ENCODE results near the gene NTM. TPM values are rescaled to one million over a fixed set of nuclear protein-coding genes. Genes with fewer than 3 reads are reported as not detected.

Gene NTM
- total RNA-seq, 1 donor from 2014 or later: 0.51 TPM

DNA sequence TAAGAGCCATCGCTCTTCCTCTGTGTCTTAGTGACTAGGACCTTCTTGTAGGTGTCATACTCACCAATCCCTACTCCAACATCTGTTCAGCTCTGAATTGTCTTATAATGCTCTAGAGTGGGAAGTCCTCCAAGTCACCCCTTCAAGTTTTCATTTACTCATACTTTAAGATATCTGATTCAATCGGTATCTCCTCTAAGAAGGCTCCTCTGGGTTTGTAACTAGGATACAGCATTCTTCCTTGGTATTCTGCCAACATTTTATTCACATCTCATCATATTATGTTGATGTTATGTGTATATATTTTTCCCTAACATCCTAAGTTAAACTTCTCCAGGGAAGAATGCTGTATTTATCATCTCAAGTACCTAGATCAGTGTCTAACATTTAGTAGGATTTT is 662.1 kb downstream of the NTM start:
- DNase-seq: no peak

DNA sequence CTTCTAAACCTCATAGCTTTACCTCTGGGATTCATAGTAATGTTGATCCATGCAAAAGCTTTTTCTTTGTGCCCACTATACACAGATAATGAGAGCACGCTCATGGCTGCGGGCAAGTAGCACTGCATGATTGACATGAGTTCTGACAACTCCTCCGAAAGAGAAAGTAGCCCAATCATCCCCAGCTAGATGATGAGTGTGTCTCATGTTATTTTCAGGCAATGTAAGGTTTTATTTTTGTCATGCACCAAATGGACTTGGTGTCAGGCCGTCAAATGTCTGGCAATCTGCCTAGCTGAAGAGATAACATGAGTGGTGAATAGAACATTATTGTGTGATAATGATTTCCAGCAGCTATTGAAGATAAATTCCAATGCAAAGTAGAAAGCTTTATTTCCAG is 662.6 kb downstream of the NTM start:
- DNase-seq: no peak

DNA sequence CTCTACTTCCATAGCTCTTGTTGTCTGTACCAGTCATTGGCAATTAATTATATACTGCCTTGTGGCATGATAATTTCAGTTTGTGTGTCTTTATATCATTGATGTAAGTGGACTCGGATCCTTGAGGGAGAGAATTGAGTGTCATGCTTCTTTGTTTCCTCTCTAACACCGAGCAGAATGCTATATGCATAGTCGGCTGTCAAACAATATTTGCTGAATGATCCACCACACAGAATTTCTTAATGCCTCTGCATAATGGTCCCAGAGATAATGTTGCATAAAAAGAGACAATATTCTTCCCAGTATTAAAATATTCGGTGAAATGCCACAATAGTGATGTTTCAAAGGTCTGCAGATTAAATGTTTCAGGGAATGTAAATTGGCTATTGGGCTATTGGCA is 664.8 kb downstream of the NTM start:
- no peak for DNase-seq

DNA sequence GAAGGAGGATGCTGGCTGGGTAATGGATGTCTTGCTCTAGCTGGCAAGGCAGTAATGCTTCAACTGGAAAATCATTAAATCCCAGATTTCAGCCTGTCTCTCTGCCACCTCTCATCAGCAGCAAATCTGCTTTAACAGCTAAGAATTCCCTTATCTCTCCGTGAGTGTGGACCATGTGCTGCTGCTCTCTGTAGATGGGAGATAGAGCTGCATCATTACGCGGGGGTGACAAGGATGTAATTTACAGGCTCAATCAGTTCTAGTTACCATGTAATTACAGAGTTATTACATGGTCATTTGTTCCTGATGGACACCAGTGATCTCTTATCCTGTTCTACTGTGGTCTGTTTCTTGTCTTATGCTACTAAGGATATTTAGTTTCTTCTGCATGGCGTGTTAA is 665.4 kb downstream of the NTM start:
- no peak for DNase-seq

DNA sequence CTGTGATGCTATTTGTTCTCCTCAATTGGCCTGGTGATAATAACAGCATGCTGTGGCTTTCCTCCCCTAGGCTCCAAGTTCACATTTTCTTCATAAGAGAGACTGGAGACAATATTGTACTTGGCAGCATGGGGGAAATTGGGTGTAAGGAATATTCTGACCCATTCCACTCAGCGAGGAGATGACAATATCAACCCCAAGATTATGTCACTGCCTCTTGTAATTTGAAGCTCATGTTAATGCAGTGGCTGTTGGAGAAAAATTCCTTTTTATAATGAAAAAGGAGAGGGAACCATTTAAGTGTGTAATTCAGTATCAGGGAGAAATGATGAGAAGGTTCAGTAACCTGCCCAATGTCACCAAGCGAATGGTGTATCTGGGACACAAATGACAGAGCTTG is 665.8 kb downstream of the NTM start:
- DNase-seq: no peak

DNA sequence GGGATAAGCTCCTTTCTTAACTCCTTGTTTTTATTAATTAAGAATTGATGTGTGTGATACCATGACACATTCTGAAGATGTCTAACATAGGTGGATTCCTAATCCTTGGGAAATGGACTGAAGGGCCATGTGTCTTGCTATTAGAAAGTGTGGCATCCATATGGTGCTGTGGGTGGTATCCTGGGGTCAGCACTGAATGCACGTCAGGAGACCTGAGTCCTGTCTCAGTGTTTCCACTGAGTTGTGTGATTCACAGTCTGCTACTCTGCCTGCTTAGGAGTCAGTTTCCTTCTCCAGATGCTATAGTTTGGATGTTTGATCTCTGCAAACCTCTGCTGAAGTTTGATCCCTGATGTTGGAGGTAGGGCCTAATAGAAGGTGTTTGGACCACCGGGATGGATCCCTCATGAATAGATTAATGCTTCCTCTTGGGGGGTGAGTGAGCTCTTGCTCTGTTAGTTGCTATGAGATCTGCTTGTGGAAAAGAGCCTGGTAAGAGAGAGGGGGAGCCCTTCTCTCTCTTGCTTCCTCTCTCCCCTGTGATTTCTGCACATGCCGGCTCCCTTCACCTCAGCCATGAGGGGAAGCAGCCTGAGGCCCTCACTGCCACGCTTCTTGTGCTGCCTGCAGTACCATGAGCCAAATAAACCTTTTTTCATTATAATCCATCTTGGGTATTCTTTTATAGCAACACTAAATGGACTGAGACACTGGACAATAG is 666.5 kb downstream of the NTM start:
- no peak for DNase-seq

DNA sequence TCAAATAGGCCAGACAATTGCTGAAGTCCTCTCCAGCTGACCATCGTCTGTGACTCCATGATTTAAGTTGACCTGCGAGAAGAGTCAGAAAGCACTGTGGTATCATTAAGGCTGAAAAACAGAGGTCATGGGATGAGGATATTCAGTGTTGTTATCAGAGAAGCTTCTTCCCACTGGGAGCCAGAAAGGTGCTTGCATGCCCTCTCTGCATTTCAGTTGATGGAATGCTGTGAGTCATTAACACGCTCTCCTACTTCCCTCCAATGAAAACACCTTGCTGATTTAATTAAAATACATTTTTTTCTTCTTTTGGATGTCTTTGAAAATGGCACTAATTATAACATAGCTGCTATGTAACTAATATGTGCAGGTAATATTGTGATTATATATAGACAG is 667.0 kb downstream of the NTM start:
- DNase-seq: no peak

DNA sequence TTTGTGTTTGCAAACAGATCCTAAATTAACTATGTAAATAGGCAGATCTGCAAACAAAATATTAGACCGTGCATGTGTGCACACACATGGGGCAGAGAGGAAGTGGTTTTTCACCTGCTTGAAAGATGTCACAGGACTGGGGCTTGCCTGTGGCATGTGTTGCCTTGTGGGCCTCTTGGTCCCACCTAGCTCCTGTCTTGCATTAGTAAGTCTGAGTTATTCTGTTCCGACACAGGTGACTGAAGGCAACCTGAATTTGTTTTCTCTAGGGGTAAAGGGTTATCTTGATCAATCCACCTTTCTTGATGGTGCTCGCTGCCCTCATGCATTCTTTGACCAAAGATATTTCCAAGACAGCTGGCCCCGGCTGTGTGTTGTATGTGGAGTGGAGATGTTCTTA is 667.5 kb downstream of the NTM start:
- no peak for DNase-seq

DNA sequence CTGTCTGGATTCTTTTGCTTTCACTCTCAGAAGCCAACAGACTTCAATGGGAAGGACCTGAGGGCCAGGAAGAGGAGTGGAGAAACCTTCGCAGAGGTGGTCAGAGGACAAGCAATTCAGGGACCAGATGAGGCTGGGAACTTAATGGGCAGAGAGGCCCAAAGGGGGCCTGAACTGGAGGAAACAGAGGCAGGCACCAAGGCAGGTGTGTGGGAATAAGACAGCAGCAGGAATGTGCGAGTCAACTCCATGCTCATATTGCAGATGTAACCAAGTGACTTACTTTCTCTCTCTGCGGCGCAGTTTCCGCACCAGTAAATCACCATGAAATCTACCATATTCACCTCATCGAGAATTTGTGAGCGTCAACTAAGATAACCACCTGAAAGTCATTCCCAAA is 669.1 kb downstream of the NTM start:
- no peak for DNase-seq

DNA sequence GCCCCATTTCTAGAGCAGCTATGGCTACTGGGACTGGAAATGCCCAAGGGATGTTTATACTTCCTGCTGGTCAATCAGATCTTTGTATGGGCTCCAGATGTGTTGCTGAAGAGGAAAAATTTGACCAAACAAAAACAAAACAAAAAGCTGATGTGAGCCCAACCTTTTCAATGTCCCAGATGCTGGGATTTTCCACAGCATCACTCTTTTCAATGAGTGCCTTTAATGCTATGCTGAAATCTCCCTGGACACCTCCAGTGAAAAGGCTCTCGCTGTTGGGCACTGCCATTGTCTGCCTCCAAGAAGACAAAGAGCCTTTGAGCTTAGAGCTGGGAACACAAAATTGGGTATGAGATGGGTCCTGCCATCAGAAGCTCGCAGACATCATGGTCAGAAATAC is 671.9 kb downstream of the NTM start:
- DNase-seq: no peak

DNA sequence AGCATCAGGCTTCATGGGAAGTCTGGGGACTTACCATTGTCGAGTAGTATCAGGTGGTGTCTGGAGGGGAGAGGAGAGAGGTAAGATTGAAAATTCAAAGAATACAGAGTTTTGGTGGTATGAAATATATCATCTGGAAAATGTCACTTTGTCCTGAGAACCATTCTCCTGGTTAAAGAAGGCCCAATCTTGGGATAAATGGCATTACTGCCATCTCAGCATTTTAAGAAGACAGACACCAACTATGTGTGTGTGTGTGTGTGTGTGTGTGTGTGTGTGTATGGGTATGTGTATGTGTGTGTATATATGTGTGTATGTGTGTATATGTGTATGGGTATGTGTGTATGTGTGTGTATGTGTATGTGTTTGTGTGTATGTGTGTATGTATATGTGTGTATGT is 673.3 kb downstream of the NTM start:
- no peak for DNase-seq

DNA sequence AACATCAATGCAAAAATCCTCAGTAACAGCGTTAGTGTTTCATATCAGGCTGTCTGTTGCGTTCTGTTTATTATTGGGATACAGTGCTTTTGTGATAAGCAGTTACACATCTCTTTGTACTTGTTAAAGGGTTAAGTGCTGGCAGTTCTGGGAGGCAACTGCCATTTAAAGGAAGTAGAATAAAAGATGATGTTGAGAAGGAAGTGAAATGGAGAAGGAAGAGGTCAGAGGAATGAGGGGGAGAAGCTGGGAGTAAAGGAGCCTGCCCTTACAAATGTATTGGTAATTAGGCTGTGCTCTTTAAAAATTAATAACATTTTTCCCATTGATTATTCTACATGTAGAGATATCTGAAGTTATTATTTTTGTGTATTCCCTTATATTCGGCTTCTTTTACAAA is 674.7 kb downstream of the NTM start:
- DNase-seq: no peak

DNA sequence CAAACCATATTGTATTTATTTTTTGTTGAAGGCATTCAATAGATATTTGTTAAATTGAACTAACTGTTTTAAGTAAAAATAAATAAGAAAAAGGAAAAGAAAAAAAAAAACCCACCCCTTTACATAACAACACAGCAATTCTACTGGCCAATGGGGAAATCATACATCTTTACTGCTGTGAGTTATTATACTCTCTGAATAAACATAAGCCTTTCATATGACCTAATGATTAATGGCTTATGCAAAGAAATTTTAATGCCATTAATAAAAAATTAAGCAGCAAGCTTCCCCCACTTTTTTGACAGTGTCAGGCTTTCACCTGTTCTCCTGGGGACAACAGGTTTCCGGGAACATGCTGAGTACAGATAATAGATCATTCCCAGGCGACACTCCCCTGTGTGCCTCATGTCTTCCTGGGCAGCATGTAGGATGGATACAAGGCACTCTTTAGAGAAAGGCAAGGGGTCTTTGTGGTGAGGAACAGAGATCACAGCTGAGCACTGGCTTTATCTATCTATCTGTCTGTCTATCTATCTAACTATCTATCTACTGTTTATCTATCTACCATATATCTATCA is 676.0 kb downstream of the NTM start:
- no peak for DNase-seq

DNA sequence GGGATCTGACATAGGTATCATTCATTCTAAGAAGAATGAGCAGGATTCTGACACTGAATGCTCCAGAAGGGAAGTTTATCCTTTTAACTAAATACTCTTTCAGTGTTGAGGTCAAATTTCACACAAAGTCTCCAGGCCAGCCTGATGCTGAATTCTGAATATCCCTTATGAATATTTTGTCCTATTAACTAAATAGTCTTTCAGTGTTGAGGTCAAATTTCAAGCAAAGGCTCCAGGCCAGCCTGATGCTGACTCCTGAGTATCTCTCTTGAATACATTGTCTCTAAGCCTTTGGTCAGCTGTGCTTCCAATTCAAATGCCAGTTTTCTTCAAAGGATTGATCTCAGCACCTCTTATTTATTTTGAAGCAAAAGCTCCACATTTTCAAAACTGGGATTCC is 676.8 kb downstream of the NTM start:
- no peak for DNase-seq

DNA sequence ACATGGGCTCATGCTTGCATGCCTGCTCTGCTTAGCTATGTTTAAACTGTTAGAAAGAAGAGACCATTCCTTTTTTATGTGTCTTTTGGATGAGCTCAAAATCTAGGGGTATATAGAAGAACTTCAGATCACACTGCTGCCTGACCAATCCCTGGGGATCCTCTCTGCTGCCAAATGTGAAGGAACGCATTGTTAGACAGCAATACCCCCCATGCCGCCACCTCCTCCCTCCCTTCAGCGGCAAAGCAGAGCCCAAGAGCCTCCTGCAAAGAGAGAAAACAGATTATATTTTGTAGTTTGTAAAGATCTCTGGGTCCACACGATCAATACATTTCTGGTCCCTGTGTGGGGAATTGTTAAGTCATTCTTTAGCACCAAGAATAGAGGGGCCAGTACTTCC is 677.6 kb downstream of the NTM start:
- DNase-seq: no peak

DNA sequence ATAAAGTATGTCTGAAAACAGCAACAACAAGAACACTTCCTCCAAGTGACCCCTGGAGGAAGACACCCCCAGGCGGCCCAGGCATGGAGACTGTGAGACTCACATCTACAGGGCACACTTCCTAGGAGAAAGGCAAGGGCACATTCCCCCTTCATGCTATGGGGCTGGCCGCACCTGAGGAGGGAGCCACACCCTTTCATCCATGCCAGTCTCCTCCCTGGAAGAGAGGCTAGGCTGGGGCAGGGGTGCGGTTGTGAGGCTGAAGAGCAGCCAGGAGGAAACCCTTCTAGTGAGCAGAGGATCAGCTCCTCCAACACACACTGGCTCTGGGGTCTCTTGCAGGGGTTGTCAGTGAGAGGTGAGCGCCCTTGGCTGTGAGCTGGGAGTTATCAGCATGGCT is 678.8 kb downstream of the NTM start:
- no peak for DNase-seq

DNA sequence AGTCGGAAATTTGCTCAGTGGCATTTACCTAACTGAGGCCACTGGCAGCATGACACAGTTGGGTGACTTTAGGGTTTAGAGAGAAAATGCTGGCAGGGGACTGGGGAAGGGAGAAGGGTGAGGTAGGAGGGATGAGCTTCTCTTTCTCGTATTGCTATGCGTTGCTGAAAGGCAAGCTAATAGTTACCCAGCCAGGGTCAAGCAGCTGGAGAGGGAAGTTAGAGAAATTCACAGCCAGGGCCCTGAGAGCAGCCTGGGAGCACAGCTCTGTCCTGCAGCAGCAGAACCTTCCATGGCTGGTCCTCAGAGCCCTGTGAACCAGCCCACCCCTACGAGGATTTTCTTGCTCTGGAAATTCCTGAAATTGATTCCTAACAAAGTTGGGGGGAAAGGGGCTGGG is 679.6 kb downstream of the NTM start:
- no peak for DNase-seq

DNA sequence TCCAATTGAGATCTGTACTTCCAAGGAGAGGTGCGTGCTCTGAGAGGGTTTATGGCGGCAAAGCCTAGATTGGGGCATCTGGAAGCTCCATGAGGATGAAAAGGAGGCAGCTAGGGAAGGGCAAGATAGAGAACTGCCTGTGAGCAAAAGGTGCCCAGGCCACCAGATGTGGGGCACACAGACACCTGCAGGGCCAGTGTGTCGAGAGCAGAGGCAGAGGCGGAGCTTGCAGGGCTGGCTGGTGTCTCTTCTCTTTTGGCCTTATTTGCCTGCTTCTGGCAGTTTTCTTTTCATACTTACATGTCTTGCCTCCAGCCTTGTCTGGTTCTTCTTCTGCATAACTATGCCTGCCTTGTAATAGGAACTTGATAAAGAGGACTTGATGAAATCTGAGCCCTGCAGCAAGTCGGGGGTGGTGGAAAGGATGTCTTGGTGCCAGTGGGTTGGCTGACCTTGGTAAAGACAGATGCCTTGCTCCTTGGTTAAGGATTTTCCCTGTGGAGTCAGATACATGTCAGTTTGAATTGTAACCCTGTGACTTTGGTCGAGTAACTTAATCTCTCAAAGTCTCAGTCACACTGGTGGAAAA is 680.3 kb downstream of the NTM start:
- DNase-seq: no peak

DNA sequence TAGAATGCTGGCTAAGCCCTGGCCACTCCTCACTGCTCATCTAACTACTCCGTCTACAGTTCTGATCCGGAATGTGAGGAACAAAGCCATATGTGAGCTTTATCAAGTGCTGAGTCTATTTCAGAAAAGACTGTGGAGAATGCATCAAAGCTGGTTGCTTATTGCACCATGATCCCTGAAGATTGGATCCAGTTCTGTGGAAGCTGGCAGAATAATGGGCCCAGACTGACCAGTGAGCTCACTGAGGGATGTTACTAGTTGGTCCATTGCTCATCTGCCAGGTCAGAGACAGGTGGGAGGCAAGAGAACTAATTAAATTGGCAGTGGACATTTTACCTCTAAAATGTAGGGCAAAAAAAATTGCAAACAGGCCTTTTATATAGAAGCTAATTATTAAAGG is 681.3 kb downstream of the NTM start:
- DNase-seq: no peak

DNA sequence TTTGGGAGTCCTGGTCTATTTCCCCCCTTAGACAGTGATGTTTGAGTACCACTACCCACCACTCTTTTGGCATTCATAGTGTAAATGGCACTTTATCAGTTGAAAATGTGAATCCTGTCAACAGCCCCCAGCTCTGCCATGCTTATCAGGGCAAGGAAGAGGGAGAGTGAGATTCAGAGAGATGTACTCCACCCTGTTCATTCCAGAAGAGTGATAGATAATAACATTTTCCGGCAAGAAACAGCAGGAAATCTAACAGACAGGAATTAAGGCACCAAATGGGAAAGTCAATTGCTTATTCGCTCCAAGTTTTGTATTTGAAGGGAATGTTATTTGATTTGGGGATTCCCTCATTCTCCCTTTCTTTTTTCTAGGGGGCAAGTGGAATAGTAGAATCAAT is 681.9 kb downstream of the NTM start:
- DNase-seq: no peak

DNA sequence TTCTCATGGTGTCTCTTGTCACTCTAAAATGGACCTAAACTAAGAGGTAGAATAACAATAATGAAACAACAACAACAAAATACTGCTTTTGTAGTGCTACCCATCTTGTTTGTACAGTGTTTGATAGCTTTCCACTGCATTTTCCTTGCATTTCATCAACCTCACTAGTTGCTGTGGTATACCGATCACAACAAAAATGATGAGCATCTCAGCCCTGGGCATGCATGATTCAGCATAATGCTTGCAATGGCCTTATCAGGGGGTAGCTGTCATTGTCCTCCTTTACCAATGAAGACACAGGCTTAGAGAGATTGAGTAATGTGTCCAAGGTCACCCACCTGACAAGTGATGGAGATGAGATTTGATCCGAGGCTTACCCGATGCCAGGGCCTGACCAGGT is 682.5 kb downstream of the NTM start:
- DNase-seq: no peak

DNA sequence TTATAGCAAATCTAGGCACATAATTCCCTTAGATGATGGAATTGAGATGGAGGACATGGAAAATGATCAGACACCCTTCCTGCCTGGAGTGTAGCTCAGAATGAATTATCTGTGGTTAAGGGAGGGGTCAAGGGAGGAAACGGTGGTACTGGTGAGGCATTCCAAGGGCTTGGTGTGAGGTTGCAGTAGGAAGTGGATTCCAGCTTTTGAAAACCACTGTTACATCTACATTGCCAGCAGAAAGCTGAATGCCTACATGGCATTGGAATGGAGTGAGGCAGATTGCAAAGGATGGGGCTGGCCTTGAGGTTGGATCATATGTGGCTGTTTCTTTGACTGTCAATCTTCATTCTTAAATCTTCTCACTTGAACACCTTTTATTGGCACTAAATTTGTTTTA is 684.4 kb downstream of the NTM start:
- DNase-seq: no peak

DNA sequence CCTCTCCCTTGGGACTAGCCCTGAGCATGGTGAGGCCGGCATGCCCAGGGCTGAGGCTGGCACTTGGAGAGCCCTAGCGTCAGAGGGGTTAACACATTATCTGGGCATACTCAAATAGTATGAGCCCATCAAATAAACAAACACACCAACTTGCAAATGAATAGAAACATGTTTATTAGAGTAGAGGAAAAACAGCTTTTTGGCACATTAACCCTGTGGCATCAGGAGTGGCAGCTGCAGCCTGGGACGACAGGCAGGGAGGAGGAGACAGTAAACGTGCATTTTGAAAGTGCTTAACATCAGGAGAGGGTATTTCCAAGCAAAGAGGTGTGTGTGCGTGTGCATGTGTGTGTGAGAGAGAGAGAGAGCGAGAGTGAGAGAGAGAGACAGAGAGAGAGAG is 684.9 kb downstream of the NTM start:
- DNase-seq: no peak

DNA sequence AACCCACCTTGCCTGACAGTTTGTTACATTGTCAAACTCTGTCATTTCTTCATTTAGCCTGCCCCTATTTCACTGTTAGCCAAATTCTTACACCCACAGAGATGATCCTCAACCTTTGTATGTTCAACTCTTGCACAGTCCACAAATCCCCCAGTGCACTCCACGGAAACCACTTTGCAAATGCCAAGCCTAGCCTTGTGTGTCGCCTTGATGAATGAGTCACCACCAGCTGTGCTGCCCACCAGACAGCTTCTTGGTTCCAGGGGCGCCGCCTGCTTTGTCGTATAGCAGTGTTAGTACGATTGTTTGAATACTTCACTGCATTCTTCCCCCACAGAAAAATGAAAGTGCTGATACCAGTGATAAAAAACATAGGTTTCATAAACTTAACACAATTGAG is 686.3 kb downstream of the NTM start:
- DNase-seq: no peak

DNA sequence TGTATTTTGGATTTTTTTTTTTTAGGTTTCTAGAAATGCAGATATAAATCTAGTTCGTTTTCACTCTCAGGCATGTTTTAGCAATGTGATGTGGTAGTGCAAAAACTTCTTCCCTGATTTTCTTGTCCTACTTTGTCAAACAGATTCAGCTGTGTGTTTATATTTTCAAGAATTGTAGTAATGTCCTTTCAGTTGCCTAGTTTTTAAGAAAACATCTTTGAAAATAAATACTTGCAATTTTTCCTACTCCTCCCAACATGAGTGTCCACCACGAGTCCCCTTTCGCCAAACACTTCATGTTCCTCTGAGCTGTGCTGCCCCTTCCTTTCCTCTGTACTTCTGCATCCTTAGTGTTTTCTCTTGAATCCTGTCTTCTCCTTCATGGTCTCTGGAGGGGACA is 686.9 kb downstream of the NTM start:
- DNase-seq: no peak

All from dermis blood vessel endothelial cell (primary cell).